GM23338 (cell line): ENCODE results near the gene ERBB4. TPM values are rescaled to one million over a fixed set of nuclear protein-coding genes. Genes with fewer than 3 reads are reported as not detected.

Experiments
- ATAC-seq: fragments of 200-7000 bp; cut with Tn5 transposase; 3 replicates; pipeline ENCODE4 v1.9.1; 2020
- DNase-seq: peaks from one replicate; pipeline ENCODE4 v3.0.0-alpha.2; 2015; ENCODE audit warnings: low spot score
- H2AFZ ChIP-seq: fragments of 200-600 bp; sonication (generic); 2 replicates; pipeline ENCODE4 v1.8.0; 2016; ENCODE audit warnings: antibody characterized with exemption, mild to moderate bottlenecking, moderate library complexity
- H3F3A ChIP-seq: fragments of 200-600 bp; sonication (generic); replicated peaks from 2 replicates; pipeline ENCODE4 v1.8.0; 2017; ENCODE audit warnings: antibody characterized with exemption, mixed run types, low read depth
- H3K27ac ChIP-seq: fragments of 200-600 bp; sonication (generic); 2 replicates; pipeline ENCODE4 v1.6.1; 2016; ENCODE audit warnings: low read depth
- H3K27me3 ChIP-seq: fragments of 200-600 bp; sonication (generic); 2 replicates; pipeline ENCODE4 v1.8.0; 2016; ENCODE audit warnings: mild to moderate bottlenecking, mixed run types, moderate library complexity; ENCODE audit not compliant: insufficient read depth
- H3K36me3 ChIP-seq: fragments of 200-600 bp; sonication (generic); 2 replicates; pipeline ENCODE4 v1.8.0; 2016; ENCODE audit warnings: mild to moderate bottlenecking; ENCODE audit not compliant: insufficient read depth
- H3K4me1 ChIP-seq: fragments of 200-600 bp; sonication (generic); 2 replicates; pipeline ENCODE4 v1.8.0; 2016; ENCODE audit warnings: mild to moderate bottlenecking, moderate library complexity; ENCODE audit not compliant: insufficient read depth
- H3K4me2 ChIP-seq: fragments of 200-600 bp; sonication (generic); 2 replicates; pipeline ENCODE4 v1.7.1; 2017; ENCODE audit warnings: mixed run types
- H3K4me3 ChIP-seq: fragments of 200-600 bp; sonication (generic); 2 replicates; pipeline ENCODE4 v1.6.1; 2016; ENCODE audit warnings: mixed run types
- H3K79me2 ChIP-seq: fragments of 200-600 bp; sonication (generic); replicated peaks from 2 replicates; pipeline ENCODE4 v1.8.0; 2017; ENCODE audit warnings: mild to moderate bottlenecking; ENCODE audit not compliant: insufficient read depth
- H3K9me2 ChIP-seq: fragments of 200-600 bp; sonication (generic); 2 replicates; pipeline ENCODE4 v1.8.0; 2017; ENCODE audit not compliant: insufficient read depth
- H4K20me1 ChIP-seq: fragments of 200-600 bp; sonication (generic); replicated peaks from 2 replicates; pipeline ENCODE4 v1.8.0; 2017; ENCODE audit warnings: mild to moderate bottlenecking; ENCODE audit not compliant: insufficient read depth
- H3K27ac Mint-ChIP-seq: 2 replicates; pipeline ENCODE4 v1.8.0; 2020; ENCODE audit warnings: inconsistent platforms, mild to moderate bottlenecking, moderate library complexity, mixed read lengths
- H3K27me3 Mint-ChIP-seq: 3 replicates; pipeline ENCODE4 v1.8.0; 2022; ENCODE audit warnings: low read depth, mild to moderate bottlenecking, moderate library complexity, mixed read lengths, inconsistent platforms; ENCODE audit not compliant: insufficient read depth, poor library complexity
- H3K36me3 Mint-ChIP-seq: 3 replicates; pipeline ENCODE4 v1.8.0; 2021; ENCODE audit warnings: low read depth, mild to moderate bottlenecking, inconsistent platforms, moderate library complexity, mixed read lengths
- H3K4me1 Mint-ChIP-seq: 3 replicates; pipeline ENCODE4 v1.8.0; 2020; ENCODE audit warnings: mild to moderate bottlenecking, inconsistent platforms, mixed read lengths
- H3K4me3 Mint-ChIP-seq: 3 replicates; pipeline ENCODE4 v1.8.0; 2021; ENCODE audit warnings: moderate library complexity, mild to moderate bottlenecking, inconsistent platforms, mixed read lengths
- H3K9me3 Mint-ChIP-seq: 3 replicates; pipeline ENCODE4 v1.8.0; 2020; ENCODE audit warnings: moderate library complexity, mild to moderate bottlenecking, inconsistent platforms, mixed read lengths
- CREB1 ChIP-seq: fragments of 250-450 bp; sonication (Bioruptor Pico); IDR thresholded peaks from 2 replicates; pipeline ENCODE4 v1.5.0; 2020; ENCODE audit warnings: low read depth, mild to moderate bottlenecking, moderate library complexity
- ETS1 ChIP-seq: IDR thresholded peaks from 2 replicates; pipeline ENCODE4 v1.6.1; 2016; ENCODE audit warnings: antibody characterized with exemption
- EZH2 ChIP-seq: fragments of 200-600 bp; sonication (generic); IDR thresholded peaks from one replicate; pipeline ENCODE4 v1.8.0; 2017; ENCODE audit warnings: antibody characterized with exemption, mild to moderate bottlenecking, low read depth; ENCODE audit not compliant: unreplicated experiment
- EZH2phosphoT487 ChIP-seq: fragments of 200-600 bp; sonication (generic); IDR thresholded peaks from one replicate; pipeline ENCODE4 v1.8.1; 2018; ENCODE audit warnings: antibody characterized with exemption; ENCODE audit not compliant: unreplicated experiment
- JUNB ChIP-seq: IDR thresholded peaks from one replicate; pipeline ENCODE4 v1.6.1; 2016; ENCODE audit warnings: antibody characterized with exemption; ENCODE audit not compliant: unreplicated experiment
- NANOG ChIP-seq: IDR thresholded peaks from 2 replicates; pipeline ENCODE4 v1.6.1; 2016; ENCODE audit warnings: antibody characterized with exemption, borderline replicate concordance
- POLR2AphosphoS5 ChIP-seq: IDR thresholded peaks from 2 replicates; pipeline ENCODE4 v1.6.1; 2016; ENCODE audit warnings: antibody characterized with exemption, low read depth
- STAT1 ChIP-seq: IDR thresholded peaks from one replicate; pipeline ENCODE4 v1.6.1; 2016; ENCODE audit warnings: antibody characterized with exemption; ENCODE audit not compliant: unreplicated experiment
- ZNF114 ChIP-seq: fragments of 250-450 bp; sonication (Bioruptor Pico); IDR thresholded peaks from 2 replicates; pipeline ENCODE4 v1.5.0; 2020; ENCODE audit warnings: mild to moderate bottlenecking, moderate library complexity
- ZNF331 ChIP-seq: fragments of 250-450 bp; sonication (Bioruptor Pico); IDR thresholded peaks from 2 replicates; pipeline ENCODE4 v1.5.0; 2020; ENCODE audit warnings: low read depth, mild to moderate bottlenecking, moderate library complexity
- polyA plus RNA-seq: library from polyadenylated mRNA; unstranded; fragments of >200 nt; fragmentation: Nextera tagmentation; extraction: Ambion mirVana; gene quantifications from 2 replicates; pipeline ENCODE4 v1.2.1, GENCODE V29; 2016
- total RNA-seq: library from RNA; depleted of rRNA; stranded (reverse); fragments of >200 nt; shearing (Covaris generic); gene quantifications from 2 replicates; pipeline ENCODE4 v1.2.3, GENCODE V29; 2014
- TF ChIP-seq, protein P1 (sequence below): fragments of 250-450 bp; sonication (Bioruptor Pico); IDR thresholded peaks from 2 replicates; pipeline ENCODE4 v1.5.0; 2020; ENCODE audit warnings: mild to moderate bottlenecking, moderate library complexity
- TF ChIP-seq, protein P2 (sequence below): IDR thresholded peaks from one replicate; pipeline ENCODE4 v1.6.1; 2018; ENCODE audit warnings: antibody characterized with exemption; ENCODE audit not compliant: unreplicated experiment
- TF ChIP-seq, protein P3 (sequence below), 2 experiments: fragments of 200-600 bp in 1 of 2; sonication (generic) in 1 of 2; conservative IDR thresholded peaks; 2 replicates each; pipeline versions ENCODE4 v1.5.1 to v1.6.1; 2016 to 2017; ENCODE audit warnings: antibody characterized with exemption in 2 of 2, low read depth in 2 of 2, mild to moderate bottlenecking in 2 of 2, moderate library complexity in 1 of 2

ERBB4 gene
- total and polyA plus RNA-seq, 2 experiments from 2014 or later, result 0.73 to 1.1 TPM

- no peaks in the 10 kb centered on the region for H3F3A ChIP-seq
- DNase-seq (no peak), ATAC-seq (no peak)
- Mint-ChIP-seq H3K27ac (peak overlapping the region; percentile 78), H3K36me3 (no peaks in the 10 kb centered on the region), H3K27me3 (no peaks in the 10 kb centered on the region), H3K4me1 (peaks cover 16% of the 10 kb centered on the region; the same call in 2 of the 3 replicates), H3K9me3 (no peaks in the 10 kb centered on the region), H3K4me3 (no peak overlapping the region)
- H3K4me3 ChIP-seq, result no peak overlapping the region
- no peaks in the 10 kb centered on the region for H3K4me1 ChIP-seq
- H3K27ac ChIP-seq, result no peak overlapping the region
- no peaks in the 10 kb centered on the region for H3K9me2 ChIP-seq
- H3K27me3 ChIP-seq, result no peaks in the 10 kb centered on the region
- TF ChIP-seq EZH2, result no peak
- no peak for TF ChIP-seq ZNF331
- TF ChIP-seq, protein P1, sequence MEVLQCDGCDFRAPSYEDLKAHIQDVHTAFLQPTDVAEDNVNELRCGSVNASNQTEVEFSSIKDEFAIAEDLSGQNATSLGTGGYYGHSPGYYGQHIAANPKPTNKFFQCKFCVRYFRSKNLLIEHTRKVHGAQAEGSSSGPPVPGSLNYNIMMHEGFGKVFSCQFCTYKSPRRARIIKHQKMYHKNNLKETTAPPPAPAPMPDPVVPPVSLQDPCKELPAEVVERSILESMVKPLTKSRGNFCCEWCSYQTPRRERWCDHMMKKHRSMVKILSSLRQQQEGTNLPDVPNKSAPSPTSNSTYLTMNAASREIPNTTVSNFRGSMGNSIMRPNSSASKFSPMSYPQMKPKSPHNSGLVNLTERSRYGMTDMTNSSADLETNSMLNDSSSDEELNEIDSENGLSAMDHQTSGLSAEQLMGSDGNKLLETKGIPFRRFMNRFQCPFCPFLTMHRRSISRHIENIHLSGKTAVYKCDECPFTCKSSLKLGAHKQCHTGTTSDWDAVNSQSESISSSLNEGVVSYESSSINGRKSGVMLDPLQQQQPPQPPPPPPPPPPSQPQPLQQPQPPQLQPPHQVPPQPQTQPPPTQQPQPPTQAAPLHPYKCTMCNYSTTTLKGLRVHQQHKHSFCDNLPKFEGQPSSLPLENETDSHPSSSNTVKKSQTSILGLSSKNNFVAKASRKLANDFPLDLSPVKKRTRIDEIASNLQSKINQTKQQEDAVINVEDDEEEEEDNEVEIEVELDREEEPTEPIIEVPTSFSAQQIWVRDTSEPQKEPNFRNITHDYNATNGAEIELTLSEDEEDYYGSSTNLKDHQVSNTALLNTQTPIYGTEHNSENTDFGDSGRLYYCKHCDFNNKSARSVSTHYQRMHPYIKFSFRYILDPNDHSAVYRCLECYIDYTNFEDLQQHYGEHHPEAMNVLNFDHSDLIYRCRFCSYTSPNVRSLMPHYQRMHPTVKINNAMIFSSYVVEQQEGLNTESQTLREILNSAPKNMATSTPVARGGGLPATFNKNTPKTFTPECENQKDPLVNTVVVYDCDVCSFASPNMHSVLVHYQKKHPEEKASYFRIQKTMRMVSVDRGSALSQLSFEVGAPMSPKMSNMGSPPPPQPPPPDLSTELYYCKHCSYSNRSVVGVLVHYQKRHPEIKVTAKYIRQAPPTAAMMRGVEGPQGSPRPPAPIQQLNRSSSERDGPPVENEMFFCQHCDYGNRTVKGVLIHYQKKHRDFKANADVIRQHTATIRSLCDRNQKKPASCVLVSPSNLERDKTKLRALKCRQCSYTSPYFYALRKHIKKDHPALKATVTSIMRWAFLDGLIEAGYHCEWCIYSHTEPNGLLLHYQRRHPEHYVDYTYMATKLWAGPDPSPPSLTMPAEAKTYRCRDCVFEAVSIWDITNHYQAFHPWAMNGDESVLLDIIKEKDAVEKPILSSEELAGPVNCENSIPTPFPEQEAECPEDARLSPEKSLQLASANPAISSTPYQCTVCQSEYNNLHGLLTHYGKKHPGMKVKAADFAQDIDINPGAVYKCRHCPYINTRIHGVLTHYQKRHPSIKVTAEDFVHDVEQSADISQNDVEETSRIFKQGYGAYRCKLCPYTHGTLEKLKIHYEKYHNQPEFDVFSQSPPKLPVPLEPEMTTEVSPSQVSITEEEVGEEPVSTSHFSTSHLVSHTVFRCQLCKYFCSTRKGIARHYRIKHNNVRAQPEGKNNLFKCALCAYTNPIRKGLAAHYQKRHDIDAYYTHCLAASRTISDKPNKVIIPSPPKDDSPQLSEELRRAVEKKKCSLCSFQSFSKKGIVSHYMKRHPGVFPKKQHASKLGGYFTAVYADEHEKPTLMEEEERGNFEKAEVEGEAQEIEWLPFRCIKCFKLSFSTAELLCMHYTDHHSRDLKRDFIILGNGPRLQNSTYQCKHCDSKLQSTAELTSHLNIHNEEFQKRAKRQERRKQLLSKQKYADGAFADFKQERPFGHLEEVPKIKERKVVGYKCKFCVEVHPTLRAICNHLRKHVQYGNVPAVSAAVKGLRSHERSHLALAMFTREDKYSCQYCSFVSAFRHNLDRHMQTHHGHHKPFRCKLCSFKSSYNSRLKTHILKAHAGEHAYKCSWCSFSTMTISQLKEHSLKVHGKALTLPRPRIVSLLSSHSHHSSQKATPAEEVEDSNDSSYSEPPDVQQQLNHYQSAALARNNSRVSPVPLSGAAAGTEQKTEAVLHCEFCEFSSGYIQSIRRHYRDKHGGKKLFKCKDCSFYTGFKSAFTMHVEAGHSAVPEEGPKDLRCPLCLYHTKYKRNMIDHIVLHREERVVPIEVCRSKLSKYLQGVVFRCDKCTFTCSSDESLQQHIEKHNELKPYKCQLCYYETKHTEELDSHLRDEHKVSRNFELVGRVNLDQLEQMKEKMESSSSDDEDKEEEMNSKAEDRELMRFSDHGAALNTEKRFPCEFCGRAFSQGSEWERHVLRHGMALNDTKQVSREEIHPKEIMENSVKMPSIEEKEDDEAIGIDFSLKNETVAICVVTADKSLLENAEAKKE (CRISPR knock-in tag), result no peak
- TF ChIP-seq CREB1 (CRISPR knock-in tag), result no peak
- TF ChIP-seq JUNB, result no peak
- TF ChIP-seq STAT1, result no peak
- no peak for TF ChIP-seq ZNF114 (CRISPR knock-in tag)
- no peak for TF ChIP-seq EZH2phosphoT487
- TF ChIP-seq, protein P2, sequence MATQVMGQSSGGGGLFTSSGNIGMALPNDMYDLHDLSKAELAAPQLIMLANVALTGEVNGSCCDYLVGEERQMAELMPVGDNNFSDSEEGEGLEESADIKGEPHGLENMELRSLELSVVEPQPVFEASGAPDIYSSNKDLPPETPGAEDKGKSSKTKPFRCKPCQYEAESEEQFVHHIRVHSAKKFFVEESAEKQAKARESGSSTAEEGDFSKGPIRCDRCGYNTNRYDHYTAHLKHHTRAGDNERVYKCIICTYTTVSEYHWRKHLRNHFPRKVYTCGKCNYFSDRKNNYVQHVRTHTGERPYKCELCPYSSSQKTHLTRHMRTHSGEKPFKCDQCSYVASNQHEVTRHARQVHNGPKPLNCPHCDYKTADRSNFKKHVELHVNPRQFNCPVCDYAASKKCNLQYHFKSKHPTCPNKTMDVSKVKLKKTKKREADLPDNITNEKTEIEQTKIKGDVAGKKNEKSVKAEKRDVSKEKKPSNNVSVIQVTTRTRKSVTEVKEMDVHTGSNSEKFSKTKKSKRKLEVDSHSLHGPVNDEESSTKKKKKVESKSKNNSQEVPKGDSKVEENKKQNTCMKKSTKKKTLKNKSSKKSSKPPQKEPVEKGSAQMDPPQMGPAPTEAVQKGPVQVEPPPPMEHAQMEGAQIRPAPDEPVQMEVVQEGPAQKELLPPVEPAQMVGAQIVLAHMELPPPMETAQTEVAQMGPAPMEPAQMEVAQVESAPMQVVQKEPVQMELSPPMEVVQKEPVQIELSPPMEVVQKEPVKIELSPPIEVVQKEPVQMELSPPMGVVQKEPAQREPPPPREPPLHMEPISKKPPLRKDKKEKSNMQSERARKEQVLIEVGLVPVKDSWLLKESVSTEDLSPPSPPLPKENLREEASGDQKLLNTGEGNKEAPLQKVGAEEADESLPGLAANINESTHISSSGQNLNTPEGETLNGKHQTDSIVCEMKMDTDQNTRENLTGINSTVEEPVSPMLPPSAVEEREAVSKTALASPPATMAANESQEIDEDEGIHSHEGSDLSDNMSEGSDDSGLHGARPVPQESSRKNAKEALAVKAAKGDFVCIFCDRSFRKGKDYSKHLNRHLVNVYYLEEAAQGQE, result no peak
- no peak for TF ChIP-seq NANOG
- TF ChIP-seq, protein P3, sequence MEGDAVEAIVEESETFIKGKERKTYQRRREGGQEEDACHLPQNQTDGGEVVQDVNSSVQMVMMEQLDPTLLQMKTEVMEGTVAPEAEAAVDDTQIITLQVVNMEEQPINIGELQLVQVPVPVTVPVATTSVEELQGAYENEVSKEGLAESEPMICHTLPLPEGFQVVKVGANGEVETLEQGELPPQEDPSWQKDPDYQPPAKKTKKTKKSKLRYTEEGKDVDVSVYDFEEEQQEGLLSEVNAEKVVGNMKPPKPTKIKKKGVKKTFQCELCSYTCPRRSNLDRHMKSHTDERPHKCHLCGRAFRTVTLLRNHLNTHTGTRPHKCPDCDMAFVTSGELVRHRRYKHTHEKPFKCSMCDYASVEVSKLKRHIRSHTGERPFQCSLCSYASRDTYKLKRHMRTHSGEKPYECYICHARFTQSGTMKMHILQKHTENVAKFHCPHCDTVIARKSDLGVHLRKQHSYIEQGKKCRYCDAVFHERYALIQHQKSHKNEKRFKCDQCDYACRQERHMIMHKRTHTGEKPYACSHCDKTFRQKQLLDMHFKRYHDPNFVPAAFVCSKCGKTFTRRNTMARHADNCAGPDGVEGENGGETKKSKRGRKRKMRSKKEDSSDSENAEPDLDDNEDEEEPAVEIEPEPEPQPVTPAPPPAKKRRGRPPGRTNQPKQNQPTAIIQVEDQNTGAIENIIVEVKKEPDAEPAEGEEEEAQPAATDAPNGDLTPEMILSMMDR (conservative IDR thresholded peaks at IDR 0.05; ENCODE audit: low read depth in 2 of 2), result no peak
- no peak for TF ChIP-seq ETS1
- no peak for TF ChIP-seq POLR2AphosphoS5
- H3K36me3 ChIP-seq, result no peaks in the 10 kb centered on the region
- H3K79me2 ChIP-seq, result no peaks in the 10 kb centered on the region
- no peaks in the 10 kb centered on the region for H4K20me1 ChIP-seq
- H2AFZ ChIP-seq, result no peak overlapping the region
- no peak overlapping the region for H3K4me2 ChIP-seq
These were observed 11.3 kb upstream of the ERBB4 start for GRCh38 chr2:212549941-212550340.
